HG02840 (cell line): ENCODE data around the gene COL4A4.

Experiments
- ATAC-seq: cut with Tn5 transposase; IDR thresholded peaks from one replicate; pipeline ENCODE4 v1.9.1; 2021; ENCODE audit warnings: mild to moderate bottlenecking, moderate library complexity, moderate number of reproducible peaks; ENCODE audit not compliant: unreplicated experiment, low FRiP score

The COL4A4 gene

GRCh38 chr2:226991663-226992062 is 172.3 kb downstream of the COL4A4 start:
- ATAC-seq, result no peak

- ATAC-seq, result no peak
These were observed 178.4 kb downstream of the COL4A4 start for GRCh38 chr2:226985583-226985946.

- peak; percentile 96 for ATAC-seq
These were observed 179.0 kb downstream of the COL4A4 start for GRCh38 chr2:226984750-226985582.

GRCh38 chr2:226983895-226984749 is 179.9 kb downstream of the COL4A4 start:
- ATAC-seq, result no peak

GRCh38 chr2:226981791-226982326 is 182.1 kb downstream of the COL4A4 start:
- no peak for ATAC-seq

- ATAC-seq, result no peak
These were observed 185.0 kb downstream of the COL4A4 start for GRCh38 chr2:226979004-226979403.

GRCh38 chr2:226978300-226978699 is 185.7 kb downstream of the COL4A4 start:
- no peak for ATAC-seq

- ATAC-seq, result no peak
These were observed 186.2 kb downstream of the COL4A4 start for GRCh38 chr2:226977775-226978190.

- ATAC-seq, result no peak
These were observed 190.2 kb downstream of the COL4A4 start for GRCh38 chr2:226973816-226974215.

GRCh38 chr2:226971770-226972169 is 192.2 kb downstream of the COL4A4 start:
- peak; percentile 44 for ATAC-seq

- peak; percentile 49 for ATAC-seq
These were observed 192.9 kb downstream of the COL4A4 start for GRCh38 chr2:226971084-226971483.

GRCh38 chr2:226970362-226970761 is 193.6 kb downstream of the COL4A4 start:
- no peak for ATAC-seq

GRCh38 chr2:226969417-226970080 is 194.5 kb downstream of the COL4A4 start:
- ATAC-seq, result no peak

GRCh38 chr2:226965376-226965775 is 198.6 kb downstream of the COL4A4 start:
- ATAC-seq, result no peak

- ATAC-seq, result no peak
These were observed 200.5 kb downstream of the COL4A4 start for GRCh38 chr2:226963528-226963927.

- no peak for ATAC-seq
These were observed 201.7 kb downstream of the COL4A4 start for GRCh38 chr2:226962176-226962773.

GRCh38 chr2:226959418-226959817 is 204.6 kb downstream of the COL4A4 start:
- ATAC-seq, result no peak

- ATAC-seq, result no peak
These were observed 207.3 kb downstream of the COL4A4 start for GRCh38 chr2:226956659-226957058.

- ATAC-seq, result no peak
These were observed 210.2 kb downstream of the COL4A4 start for GRCh38 chr2:226953826-226954225.

GRCh38 chr2:226953206-226953605 is 210.8 kb downstream of the COL4A4 start:
- ATAC-seq, result no peak
